Esophagus squamous epithelium (tissue), 4 donors: ENCODE data around the gene AMER3.

ENCODE experiments used
- CTCF ChIP-seq, 6 experiments: fragments of 450-650 bp in 4 of 6; fragments of 200-600 bp in 2 of 6; sonication (generic) in 2 of 6; IDR thresholded peaks; one replicate each; pipeline ENCODE4 v1.5.1; 2016 to 2019; ENCODE audit warnings: antibody characterized with exemption in 6 of 6, mild to moderate bottlenecking in 4 of 6, moderate library complexity in 4 of 6
- POLR2A ChIP-seq, 4 donors: fragments of 450-650 bp; IDR thresholded peaks; one replicate each; pipeline ENCODE4 v1.6.1; 2017; ENCODE audit warnings: antibody characterized with exemption in 4 of 4, mild to moderate bottlenecking in 4 of 4, moderate library complexity in 3 of 4

GRCh38 chr2:130810490-130810889, 55.1 kb downstream of the AMER3 start:
- TF ChIP-seq CTCF (IDR thresholded peaks at IDR 0.05), result no peak
- TF ChIP-seq POLR2A (IDR thresholded peaks at IDR 0.05), result no peak
